ENCODE measurements around the gene MLLT10.
"Not testable (repeated sequence)": the region's sequence is repeated elsewhere in the genome, so short reads cannot be mapped to it uniquely, and the experiment has no call there.

MLLT10 gene

DNA sequence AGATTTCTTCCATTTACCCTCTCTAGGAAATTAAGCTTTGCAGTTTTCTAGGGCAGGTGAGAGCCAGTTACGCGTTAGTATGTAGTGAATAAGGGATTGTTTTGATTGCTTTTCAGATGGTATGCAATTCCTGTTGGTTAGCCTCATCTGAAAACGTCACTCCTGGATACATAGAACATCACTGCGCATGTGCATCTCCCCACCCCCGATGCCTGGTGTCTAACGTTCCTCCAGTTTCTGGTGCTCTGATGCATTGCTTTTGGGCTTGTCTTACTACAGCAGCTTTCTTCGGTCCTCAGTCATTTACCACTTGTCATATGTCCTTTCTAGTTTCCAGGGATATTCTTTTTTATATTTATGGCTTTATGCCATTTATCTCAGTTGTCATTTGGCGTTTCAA is 22.5 kb downstream of the MLLT10 start:
- Histone ChIP-seq H3K4me1 (ENCODE audit: insufficient read depth, poor library complexity, severe bottlenecking) (peaks cover 10% of the 10 kb centered on the region), H3K36me3 (ENCODE audit: low read depth) (peaks cover 84% of the 10 kb centered on the region), H3K9me3 (ENCODE audit: severe bottlenecking) (no peaks in the 10 kb centered on the region), H3K4me3 (ENCODE audit: severe bottlenecking) (no peak overlapping the region), H3K27ac (ENCODE audit: poor library complexity, severe bottlenecking) (no peak overlapping the region), H3K27me3 (ENCODE audit: insufficient read depth, poor library complexity, severe bottlenecking) (no peaks in the 10 kb centered on the region)
- DNase-seq (ENCODE audit: low spot score) (no peak), ATAC-seq (ENCODE audit: low read depth) (no peak)
- no peak for TF ChIP-seq CTCF (IDR thresholded peaks at IDR 0.05; ENCODE audit: poor library complexity, severe bottlenecking)

DNA sequence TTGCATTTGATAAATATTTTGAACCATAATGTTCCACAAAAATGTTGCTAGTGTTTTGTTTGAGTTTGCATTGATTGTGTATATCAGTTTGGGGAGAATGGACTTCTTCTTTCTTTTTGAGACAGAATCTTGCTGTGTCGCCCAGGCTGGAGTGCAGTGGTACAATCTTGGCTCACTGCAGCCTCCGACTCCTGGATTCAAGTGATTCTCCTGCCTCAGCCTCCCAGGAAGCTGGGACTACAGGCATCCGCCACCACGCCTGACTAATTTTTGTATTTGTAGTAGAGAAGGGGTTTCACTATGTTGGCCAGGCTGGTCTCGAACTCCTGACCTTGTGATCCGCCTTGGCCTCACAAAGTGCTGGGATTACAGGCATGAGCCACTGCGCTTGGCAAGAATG is 25.0 kb downstream of the MLLT10 start:
- H3K27me3 ChIP-seq (ENCODE audit: insufficient read depth, poor library complexity, severe bottlenecking); H3K27ac ChIP-seq (ENCODE audit: poor library complexity, severe bottlenecking); H3K4me3 ChIP-seq (ENCODE audit: severe bottlenecking); ATAC-seq (ENCODE audit: low read depth); H3K9me3 ChIP-seq (ENCODE audit: severe bottlenecking); DNase-seq (ENCODE audit: low spot score): not testable (repeated sequence)
- Histone ChIP-seq H3K36me3 (ENCODE audit: low read depth) (peaks cover 70% of the 10 kb centered on the region), H3K4me1 (ENCODE audit: insufficient read depth, poor library complexity, severe bottlenecking) (peaks cover 10% of the 10 kb centered on the region)

- H3K4me1 ChIP-seq (ENCODE audit: insufficient read depth, poor library complexity, severe bottlenecking), result no peaks in the 10 kb centered on the region
- H3K27me3 ChIP-seq (ENCODE audit: insufficient read depth, poor library complexity, severe bottlenecking), result no peaks in the 10 kb centered on the region
- H3K36me3 ChIP-seq (ENCODE audit: low read depth), result peaks cover 8% of the 10 kb centered on the region; the same call in 1 of the 2 replicates
- ATAC-seq (ENCODE audit: low read depth) (no peak), DNase-seq (ENCODE audit: low spot score) (no peak)
- TF ChIP-seq CTCF (IDR thresholded peaks at IDR 0.05; ENCODE audit: poor library complexity, severe bottlenecking), result no peak
- H3K4me3 ChIP-seq (ENCODE audit: severe bottlenecking), result no peak overlapping the region
- no peaks in the 10 kb centered on the region for H3K9me3 ChIP-seq (ENCODE audit: severe bottlenecking)
- no peak overlapping the region for H3K27ac ChIP-seq (ENCODE audit: poor library complexity, severe bottlenecking)
Observed at GRCh38 chr10:21570761-21571521, 36.9 kb downstream of the MLLT10 start.

DNA sequence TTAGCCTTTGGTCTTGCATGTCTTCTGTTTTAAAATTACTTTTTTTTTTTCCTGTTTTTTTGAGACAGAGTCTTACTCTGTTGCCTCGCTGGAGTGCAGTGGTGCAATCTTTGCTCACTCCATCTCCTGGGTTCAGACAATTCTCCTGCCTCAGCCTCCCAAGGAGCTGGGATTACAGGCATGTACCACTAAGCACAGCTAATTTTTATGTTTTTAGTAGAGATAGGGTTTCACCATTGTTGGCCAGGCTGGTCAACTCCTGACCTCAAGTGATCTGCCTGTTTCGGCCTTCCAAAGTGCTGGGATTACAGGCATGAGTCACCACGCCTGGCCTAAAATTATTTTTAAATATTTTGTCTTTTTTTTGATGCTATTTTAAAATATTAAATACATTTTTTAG is 38.5 kb downstream of the MLLT10 start:
- Histone ChIP-seq H3K27me3 (ENCODE audit: insufficient read depth, poor library complexity, severe bottlenecking) (no peaks in the 10 kb centered on the region), H3K36me3 (ENCODE audit: low read depth) (peaks cover 8% of the 10 kb centered on the region; the same call in 1 of the 2 replicates), H3K27ac (ENCODE audit: poor library complexity, severe bottlenecking) (no peak overlapping the region), H3K4me1 (ENCODE audit: insufficient read depth, poor library complexity, severe bottlenecking) (no peaks in the 10 kb centered on the region), H3K9me3 (ENCODE audit: severe bottlenecking) (no peaks in the 10 kb centered on the region), H3K4me3 (ENCODE audit: severe bottlenecking) (no peak overlapping the region)
- DNase-seq (ENCODE audit: low spot score), result no peak
- ATAC-seq (ENCODE audit: low read depth), result no peak
- no peak for TF ChIP-seq CTCF (IDR thresholded peaks at IDR 0.05; ENCODE audit: poor library complexity, severe bottlenecking)

- not testable (repeated sequence) for DNase-seq (ENCODE audit: low spot score); H3K9me3 ChIP-seq (ENCODE audit: severe bottlenecking); H3K4me1 ChIP-seq (ENCODE audit: insufficient read depth, poor library complexity, severe bottlenecking); H3K27ac ChIP-seq (ENCODE audit: poor library complexity, severe bottlenecking); ATAC-seq (ENCODE audit: low read depth); H3K27me3 ChIP-seq (ENCODE audit: insufficient read depth, poor library complexity, severe bottlenecking); H3K36me3 ChIP-seq (ENCODE audit: low read depth); H3K4me3 ChIP-seq (ENCODE audit: severe bottlenecking)
Observed at GRCh38 chr10:21574514-21574913, 40.5 kb downstream of the MLLT10 start.

GRCh38 chr10:21579291-21579690 is 45.3 kb downstream of the MLLT10 start:
- no peaks in the 10 kb centered on the region for H3K27me3 ChIP-seq (ENCODE audit: insufficient read depth, poor library complexity, severe bottlenecking)
- TF ChIP-seq CTCF (IDR thresholded peaks at IDR 0.05; ENCODE audit: poor library complexity, severe bottlenecking), result no peak
- no peaks in the 10 kb centered on the region for H3K36me3 ChIP-seq (ENCODE audit: low read depth)
- DNase-seq (ENCODE audit: low spot score), result no peak
- no peaks in the 10 kb centered on the region for H3K4me1 ChIP-seq (ENCODE audit: insufficient read depth, poor library complexity, severe bottlenecking)
- ATAC-seq (ENCODE audit: low read depth), result no peak
- no peak overlapping the region for H3K27ac ChIP-seq (ENCODE audit: poor library complexity, severe bottlenecking)
- H3K9me3 ChIP-seq (ENCODE audit: severe bottlenecking), result no peaks in the 10 kb centered on the region
- no peak overlapping the region for H3K4me3 ChIP-seq (ENCODE audit: severe bottlenecking)

GRCh38 chr10:21581421-21581834 is 47.4 kb downstream of the MLLT10 start:
- H3K36me3 ChIP-seq (ENCODE audit: low read depth); H3K4me1 ChIP-seq (ENCODE audit: insufficient read depth, poor library complexity, severe bottlenecking); H3K27me3 ChIP-seq (ENCODE audit: insufficient read depth, poor library complexity, severe bottlenecking); DNase-seq (ENCODE audit: low spot score); ATAC-seq (ENCODE audit: low read depth); H3K9me3 ChIP-seq (ENCODE audit: severe bottlenecking); H3K4me3 ChIP-seq (ENCODE audit: severe bottlenecking); H3K27ac ChIP-seq (ENCODE audit: poor library complexity, severe bottlenecking): not testable (repeated sequence)

Measured in RWPE2 (cell line).